Type B pancreatic cell (in vitro differentiated cells): ENCODE results near the gene DAD1. TPM values are rescaled to one million over a fixed set of nuclear protein-coding genes. Genes with fewer than 3 reads are reported as not detected.

Source experiments
- DNase-seq: peaks from one replicate; pipeline ENCODE4 v3.0.0; 2021; ENCODE audit warnings: mixed read lengths; ENCODE audit not compliant: unreplicated experiment; ENCODE audit errors: extremely low spot score
- H3K27ac Mint-ChIP-seq: 2 replicates; pipeline ENCODE4 v1.8.0; 2021; ENCODE audit warnings: mild to moderate bottlenecking, mixed read lengths
- H3K27me3 Mint-ChIP-seq: 2 replicates; pipeline ENCODE4 v1.8.0; 2021; ENCODE audit warnings: mixed read lengths
- H3K36me3 Mint-ChIP-seq: 2 replicates; pipeline ENCODE4 v1.8.0; 2021; ENCODE audit warnings: mixed read lengths
- H3K4me1 Mint-ChIP-seq: one replicate; pipeline ENCODE4 v1.8.0; 2021; ENCODE audit warnings: mixed read lengths; ENCODE audit not compliant: unreplicated experiment
- H3K4me3 Mint-ChIP-seq: 2 replicates; pipeline ENCODE4 v1.8.0; 2021; ENCODE audit warnings: mild to moderate bottlenecking, mixed read lengths
- H3K9me3 Mint-ChIP-seq: 2 replicates; pipeline ENCODE4 v1.8.0; 2021; ENCODE audit warnings: mixed read lengths
- total RNA-seq: library from RNA; stranded (reverse); gene quantifications from 2 replicates; pipeline ENCODE4 v1.2.1, GENCODE V29; 2021; ENCODE audit warnings: low replicate concordance
- TF ChIP-seq, protein P1 (sequence below): fragments of 200-600 bp; sonication (generic); conservative IDR thresholded peaks from 2 replicates; pipeline ENCODE4 v1.5.0; 2021; ENCODE audit warnings: antibody characterized with exemption, mild to moderate bottlenecking

Gene DAD1
- total RNA-seq, 1 donor from 2014 or later: 191 TPM

DNA sequence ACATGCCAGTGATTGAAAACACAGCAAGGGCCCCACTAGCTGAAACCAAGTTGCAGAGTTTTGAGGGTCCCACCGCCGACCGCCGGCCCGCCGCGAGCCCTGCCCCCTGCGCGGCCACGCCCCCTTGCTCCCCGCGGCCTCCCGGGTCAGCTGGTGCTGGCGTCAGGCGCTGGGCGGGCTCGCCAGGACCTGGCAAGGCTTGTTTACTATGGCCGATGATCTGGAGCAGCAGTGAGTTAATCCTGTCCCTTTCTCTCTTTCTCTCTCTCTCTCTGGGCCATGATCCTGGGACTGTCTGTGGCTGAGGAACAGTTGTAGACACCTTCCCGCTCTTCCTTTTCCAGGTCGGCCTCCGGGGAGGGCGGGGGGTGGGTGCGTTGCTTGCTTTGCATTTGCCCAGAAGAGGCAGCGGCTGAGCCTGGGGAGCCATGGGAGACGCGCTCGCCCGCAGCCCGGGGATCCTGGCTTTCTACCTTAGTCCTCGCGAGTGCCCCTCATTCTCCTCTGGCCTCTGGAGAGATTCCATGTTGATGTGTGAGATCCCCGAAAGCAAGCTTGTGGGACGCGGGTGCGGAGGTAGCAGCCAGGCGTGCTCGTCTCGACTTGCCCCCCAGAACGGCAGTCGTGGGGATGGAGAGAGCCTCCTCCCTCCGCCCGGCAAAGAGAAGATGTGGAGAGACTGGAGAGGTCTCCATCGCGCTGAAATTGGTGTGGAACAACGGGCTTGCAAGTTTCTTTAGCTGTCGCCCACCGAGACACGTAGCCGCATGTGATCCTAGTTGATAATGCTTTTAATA is 9.3 kb upstream of the DAD1 start, which contains the start of gene ABHD4:
ABHD4 (plus strand) TSS at position 202 of the 797 bp plus-strand sequence; CDS start at position 209, 7 bp downstream.
- Mint-ChIP-seq H3K9me3 (no peaks in the 10 kb centered on the region), H3K27me3 (peaks cover 26% of the 10 kb centered on the region), H3K4me1 (peaks cover 32% of the 10 kb centered on the region), H3K27ac (peak within 1 kb of the TSS; percentile 96), H3K36me3 (peaks cover 17% of the 10 kb centered on the region), H3K4me3 (peak within 1 kb of the TSS; percentile 98)
- TF ChIP-seq, protein P1, sequence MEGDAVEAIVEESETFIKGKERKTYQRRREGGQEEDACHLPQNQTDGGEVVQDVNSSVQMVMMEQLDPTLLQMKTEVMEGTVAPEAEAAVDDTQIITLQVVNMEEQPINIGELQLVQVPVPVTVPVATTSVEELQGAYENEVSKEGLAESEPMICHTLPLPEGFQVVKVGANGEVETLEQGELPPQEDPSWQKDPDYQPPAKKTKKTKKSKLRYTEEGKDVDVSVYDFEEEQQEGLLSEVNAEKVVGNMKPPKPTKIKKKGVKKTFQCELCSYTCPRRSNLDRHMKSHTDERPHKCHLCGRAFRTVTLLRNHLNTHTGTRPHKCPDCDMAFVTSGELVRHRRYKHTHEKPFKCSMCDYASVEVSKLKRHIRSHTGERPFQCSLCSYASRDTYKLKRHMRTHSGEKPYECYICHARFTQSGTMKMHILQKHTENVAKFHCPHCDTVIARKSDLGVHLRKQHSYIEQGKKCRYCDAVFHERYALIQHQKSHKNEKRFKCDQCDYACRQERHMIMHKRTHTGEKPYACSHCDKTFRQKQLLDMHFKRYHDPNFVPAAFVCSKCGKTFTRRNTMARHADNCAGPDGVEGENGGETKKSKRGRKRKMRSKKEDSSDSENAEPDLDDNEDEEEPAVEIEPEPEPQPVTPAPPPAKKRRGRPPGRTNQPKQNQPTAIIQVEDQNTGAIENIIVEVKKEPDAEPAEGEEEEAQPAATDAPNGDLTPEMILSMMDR: no peak
- peak; percentile 80 for DNase-seq

DNA sequence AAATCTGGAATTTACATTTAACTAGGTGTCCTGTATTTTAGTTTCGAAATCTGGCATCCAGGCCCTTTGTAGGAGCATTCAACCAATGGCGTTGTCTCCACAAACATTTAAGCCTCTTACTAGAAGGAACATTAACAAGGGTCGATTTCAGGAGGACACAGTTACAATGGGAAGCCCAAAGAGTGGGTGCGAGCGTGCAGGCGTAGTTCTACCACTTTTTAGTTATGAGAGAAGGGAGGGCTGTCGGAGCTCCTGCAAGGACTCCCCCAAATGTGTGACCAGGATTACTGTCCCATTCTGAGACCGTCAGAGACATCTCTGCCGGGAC is 8.7 kb upstream of the DAD1 start:
- peaks cover 32% of the 10 kb centered on the region for H3K27me3 Mint-ChIP-seq
- TF ChIP-seq, protein P1: no peak
- peak overlapping the region; percentile 96 for H3K27ac Mint-ChIP-seq
- H3K4me1 Mint-ChIP-seq: peaks cover 28% of the 10 kb centered on the region
- peak overlapping the region; percentile 98 for H3K4me3 Mint-ChIP-seq
- no peaks in the 10 kb centered on the region for H3K9me3 Mint-ChIP-seq
- DNase-seq: no peak
- H3K36me3 Mint-ChIP-seq: peaks cover 11% of the 10 kb centered on the region

DNA sequence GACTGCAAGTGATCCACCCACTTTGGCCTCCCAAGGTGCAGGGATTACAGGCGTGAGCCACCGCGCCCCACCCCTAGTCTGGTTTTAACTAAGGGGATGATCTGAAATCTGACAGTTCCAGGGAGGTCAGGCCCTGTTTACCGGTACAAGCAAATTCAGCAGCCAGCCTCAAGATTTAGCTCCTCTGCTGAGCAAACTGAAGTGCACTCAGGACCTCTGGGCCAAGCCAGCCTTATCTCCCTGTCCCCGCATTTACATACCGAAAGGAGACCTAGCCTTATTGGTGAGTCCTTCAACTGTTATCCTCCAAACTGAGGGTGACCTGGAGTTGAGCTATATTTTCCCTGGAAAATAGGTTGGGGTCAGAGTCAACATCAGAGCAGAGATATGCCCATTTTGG is 8.2 kb upstream of the DAD1 start:
- peak overlapping the region; percentile 98 for H3K4me3 Mint-ChIP-seq
- peaks cover 37% of the 10 kb centered on the region for H3K27me3 Mint-ChIP-seq
- TF ChIP-seq, protein P1: no peak
- H3K4me1 Mint-ChIP-seq: peaks cover 23% of the 10 kb centered on the region
- peaks cover 6% of the 10 kb centered on the region for H3K36me3 Mint-ChIP-seq
- no peaks in the 10 kb centered on the region for H3K9me3 Mint-ChIP-seq
- peak overlapping the region; percentile 96 for H3K27ac Mint-ChIP-seq
- no peak for DNase-seq

DNA sequence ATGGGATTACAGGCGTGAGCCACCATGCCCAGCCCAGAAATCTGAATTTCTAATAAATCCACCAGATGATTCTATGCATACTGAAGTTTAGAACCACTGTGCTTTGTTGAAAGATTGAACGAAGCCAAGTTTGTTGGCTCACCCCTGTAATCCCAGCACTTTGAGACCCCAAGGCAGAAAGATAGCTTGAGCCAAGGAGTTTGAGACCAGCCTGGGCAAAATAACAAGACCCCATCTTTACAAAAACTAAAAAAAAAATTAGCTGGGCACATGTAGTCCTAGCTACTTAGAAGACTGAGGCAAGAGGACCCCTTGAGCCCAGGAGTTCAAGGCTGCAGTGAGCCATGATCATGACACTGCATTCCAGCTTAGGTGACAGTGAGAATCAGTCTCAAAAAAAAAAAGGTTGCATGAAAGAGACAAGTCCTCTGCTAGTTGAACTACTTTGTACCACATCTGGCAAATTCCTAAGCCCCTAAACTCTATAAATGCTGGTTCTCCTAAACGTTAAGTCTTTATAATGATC is 7.4 kb upstream of the DAD1 start:
- no peaks in the 10 kb centered on the region for H3K36me3 Mint-ChIP-seq
- H3K4me1 Mint-ChIP-seq: peaks cover 19% of the 10 kb centered on the region
- TF ChIP-seq, protein P1: no peak
- DNase-seq: no peak
- H3K4me3 Mint-ChIP-seq: peak overlapping the region; percentile 25
- H3K27me3 Mint-ChIP-seq: peaks cover 42% of the 10 kb centered on the region
- H3K9me3 Mint-ChIP-seq: no peaks in the 10 kb centered on the region
- H3K27ac Mint-ChIP-seq: no peak overlapping the region

DNA sequence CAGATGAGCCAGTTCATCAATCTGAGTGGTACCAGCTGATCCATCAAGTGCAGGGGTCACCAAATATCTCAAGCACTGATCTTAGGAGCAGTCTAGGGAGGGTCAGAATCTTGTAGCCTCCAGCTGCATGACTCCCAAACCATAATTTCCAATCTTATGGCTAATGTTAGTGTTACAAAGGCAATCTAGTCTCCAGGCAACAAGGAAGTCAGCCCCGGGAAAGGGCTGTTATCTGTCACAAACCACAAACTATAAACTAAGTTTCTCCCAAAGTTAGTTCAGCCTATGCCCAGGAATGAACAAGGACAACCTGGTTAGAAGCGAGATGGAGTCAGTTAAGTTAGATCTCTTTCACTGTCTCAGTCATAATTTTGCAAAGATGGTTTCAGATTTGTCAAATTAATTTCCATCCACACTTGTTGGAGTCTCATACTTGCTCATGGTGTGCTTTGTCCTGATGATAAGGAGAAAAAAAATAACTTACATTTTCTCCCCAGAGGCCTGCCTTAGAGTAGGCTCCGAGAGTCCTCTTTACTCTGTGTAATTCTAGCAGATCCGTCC is 5.2 kb upstream of the DAD1 start:
- H3K4me3 Mint-ChIP-seq: no peak overlapping the region
- no peaks in the 10 kb centered on the region for H3K36me3 Mint-ChIP-seq
- peaks cover 17% of the 10 kb centered on the region for H3K4me1 Mint-ChIP-seq
- peaks cover 42% of the 10 kb centered on the region for H3K27me3 Mint-ChIP-seq
- no peak overlapping the region for H3K27ac Mint-ChIP-seq
- TF ChIP-seq, protein P1: no peak
- H3K9me3 Mint-ChIP-seq: no peaks in the 10 kb centered on the region
- no peak for DNase-seq
